GM18907 (cell line): ENCODE measurements around the gene ATMIN.

ENCODE experiments used
- ATAC-seq: cut with Tn5 transposase; IDR thresholded peaks from one replicate; pipeline ENCODE4 v1.9.1; 2021; ENCODE audit warnings: mild to moderate bottlenecking, moderate library complexity; ENCODE audit not compliant: unreplicated experiment

ATMIN gene

DNA sequence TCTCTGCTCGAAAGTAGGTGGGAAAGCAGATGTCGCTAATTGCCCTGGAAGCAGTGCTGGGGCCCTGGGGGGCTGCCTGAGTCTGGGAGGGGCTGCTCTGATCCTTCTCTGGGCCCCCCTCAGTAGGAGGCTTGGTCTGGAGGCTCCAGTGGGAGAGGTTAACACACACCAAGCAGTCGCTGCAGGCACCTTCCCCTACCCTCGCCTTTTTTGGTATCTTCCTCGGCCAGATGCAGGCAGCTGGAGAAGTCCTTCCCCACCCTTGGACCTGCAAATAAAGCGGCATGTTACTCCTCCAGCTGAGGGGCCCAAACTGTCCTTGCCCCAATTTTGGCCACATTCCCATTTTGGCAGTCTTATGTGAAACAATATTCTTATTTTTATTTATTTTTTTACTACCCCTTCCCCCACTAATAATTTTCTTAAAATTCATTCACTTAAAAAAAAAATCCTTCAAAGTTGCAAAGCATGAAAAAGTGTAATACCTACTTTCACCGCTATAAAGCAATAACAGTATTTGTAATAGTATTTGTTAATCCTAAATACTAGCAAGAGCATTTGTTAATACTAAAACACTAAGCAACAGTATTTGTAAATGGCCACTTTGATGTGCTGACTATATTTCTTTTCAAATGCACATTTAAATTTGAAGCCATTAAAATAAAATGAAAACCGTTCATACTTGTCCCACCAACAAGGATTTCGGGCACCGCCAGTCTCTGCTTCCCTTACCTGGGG, 26.4 kb downstream of the ATMIN start:
- ATAC-seq, result no peak

- no peak for ATAC-seq
Observed at GRCh38 chr16:81066681-81067080, 31.0 kb downstream of the ATMIN start.

GRCh38 chr16:81067166-81067565, 31.5 kb downstream of the ATMIN start:
- no peak for ATAC-seq

DNA sequence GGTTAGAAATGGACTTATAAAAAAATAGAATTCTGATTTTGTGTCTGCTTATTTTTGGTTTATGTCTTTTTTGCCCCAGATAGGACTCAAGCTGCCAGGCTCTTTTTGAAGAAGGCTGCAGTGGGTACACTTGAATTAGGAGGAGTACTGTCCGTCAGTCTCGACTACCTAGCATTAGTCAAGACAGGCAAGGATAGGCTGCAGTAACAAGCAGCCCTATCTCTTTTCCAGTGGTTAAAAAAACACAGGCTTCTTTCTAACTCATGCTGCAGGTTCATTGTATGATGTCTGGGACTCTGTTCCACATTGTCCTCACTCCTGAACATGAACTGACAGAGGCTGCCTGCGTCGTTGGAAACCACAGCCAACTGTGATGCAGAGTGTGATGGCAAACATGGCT, 33.4 kb downstream of the ATMIN start:
- ATAC-seq, result no peak

DNA sequence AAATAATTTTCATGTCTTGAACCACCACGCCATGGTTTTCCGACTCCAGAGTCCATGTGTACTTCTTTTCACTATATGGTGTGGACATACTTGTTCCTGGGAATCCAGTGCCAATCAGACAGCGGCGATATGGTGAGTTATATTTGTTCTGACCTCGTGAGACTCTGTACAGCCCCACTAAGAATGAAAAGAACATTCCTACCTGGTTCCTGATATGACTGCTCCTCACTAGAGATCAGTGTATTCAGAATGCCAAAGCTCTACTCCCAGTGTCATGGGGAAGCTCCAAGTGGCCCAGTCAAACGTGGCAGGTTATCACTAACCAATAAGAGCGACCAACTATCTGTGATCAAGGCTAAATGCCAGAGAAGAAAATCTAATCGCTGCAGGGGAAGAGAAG, 35.3 kb downstream of the ATMIN start:
- no peak for ATAC-seq

GRCh38 chr16:81071805-81072204, 36.2 kb downstream of the ATMIN start:
- no peak for ATAC-seq

GRCh38 chr16:81073560-81074330, 38.1 kb downstream of the ATMIN start:
- no peak for ATAC-seq

- peak; percentile 85 for ATAC-seq
Observed at GRCh38 chr16:81076566-81077075, 41.0 kb downstream of the ATMIN start.

DNA sequence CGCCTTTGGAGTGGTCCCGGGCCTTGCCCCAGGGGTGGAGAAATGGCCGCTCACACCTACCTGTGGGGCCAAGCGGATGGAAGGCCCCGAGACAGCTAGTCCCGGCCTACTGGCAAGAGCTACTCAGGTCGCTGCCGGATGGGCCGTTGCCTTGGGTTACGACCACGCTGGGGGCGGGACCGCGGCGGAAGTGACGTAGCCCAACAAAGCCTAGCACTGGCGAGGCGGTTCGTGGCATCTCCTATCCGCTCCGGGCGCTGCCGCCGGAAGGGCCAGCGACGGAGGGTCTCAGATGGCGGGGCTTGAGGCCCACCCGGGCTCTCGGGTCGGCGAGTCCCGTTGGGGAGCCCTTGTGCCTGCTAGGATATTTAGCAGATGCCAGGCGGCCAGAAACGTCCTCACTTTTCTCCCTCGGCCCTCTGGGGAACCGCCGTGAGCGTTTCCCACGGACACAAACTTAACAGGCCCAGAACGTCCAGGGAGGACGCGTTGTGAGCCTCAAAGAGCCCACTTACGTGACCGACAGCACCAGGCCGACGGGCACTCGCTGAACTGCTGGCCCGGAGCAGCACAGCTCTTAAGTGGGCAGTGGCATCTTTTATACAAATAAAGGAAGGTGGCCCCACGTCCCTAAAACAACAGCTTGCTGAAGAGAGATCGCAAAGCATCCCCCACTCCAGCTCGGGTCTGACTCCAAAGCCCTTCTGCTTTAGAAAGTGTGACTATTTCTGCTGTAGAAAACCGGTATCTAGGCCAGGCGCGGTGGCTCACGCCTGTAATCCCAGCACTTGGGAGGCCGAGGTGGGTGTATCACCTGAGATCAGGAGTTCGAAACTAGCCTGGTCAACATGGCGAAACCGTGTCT, 41.7 kb downstream of the ATMIN start, which contains the start of gene C16orf46:
C16orf46 (minus strand) TSS at position 163 of the 865 bp plus-strand sequence. CDS start 13,283 bp downstream, outside the sequence.
- peak; percentile 96 for ATAC-seq

GRCh38 chr16:81080233-81080632, 44.6 kb downstream of the ATMIN start:
- ATAC-seq, result no peak

DNA sequence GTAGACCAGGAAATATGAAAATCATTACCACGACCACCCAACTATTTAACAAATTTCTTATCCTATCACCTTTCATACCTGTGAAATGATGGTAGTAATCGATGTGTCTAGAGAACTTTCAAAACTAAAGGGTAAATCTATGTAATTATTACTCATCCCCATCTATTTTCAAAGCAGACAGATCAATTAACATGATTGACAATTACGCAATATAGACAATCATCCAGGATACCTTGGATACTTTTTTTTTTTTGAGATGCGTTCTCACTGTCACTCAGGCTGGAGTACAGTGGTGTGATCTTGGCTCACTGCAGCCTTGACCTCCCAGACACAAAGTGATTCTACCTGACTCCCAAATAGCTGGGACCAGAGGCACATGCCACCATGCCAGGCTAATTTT, 45.4 kb downstream of the ATMIN start:
- no peak for ATAC-seq

- ATAC-seq, result no peak
Observed at GRCh38 chr16:81088836-81089235, 53.2 kb downstream of the ATMIN start.

GRCh38 chr16:81094771-81095251, 59.2 kb downstream of the ATMIN start:
- ATAC-seq, result no peak

DNA sequence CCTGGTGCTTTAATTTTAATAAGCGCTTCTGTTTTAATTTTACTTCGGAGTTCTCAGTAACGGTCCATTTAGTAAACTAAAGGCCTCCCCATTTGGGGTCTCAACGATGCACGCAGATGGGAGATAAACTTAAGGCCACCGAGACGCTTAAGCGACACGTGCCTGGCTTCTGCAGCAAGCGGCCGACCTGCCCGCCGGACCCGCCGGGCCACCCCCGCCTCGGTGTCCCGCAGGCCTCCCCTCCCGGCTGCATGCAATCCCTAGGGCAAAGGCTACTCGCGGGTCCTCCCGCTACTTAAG, 60.0 kb downstream of the ATMIN start:
- no peak for ATAC-seq

GRCh38 chr16:81095953-81096714, 60.5 kb downstream of the ATMIN start, which contains the start of gene GCSH:
Gene GCSH (minus strand): TSS chr16:81096395. CDS start chr16:81096278, 117 bp downstream.
- peak; percentile 98 for ATAC-seq

DNA sequence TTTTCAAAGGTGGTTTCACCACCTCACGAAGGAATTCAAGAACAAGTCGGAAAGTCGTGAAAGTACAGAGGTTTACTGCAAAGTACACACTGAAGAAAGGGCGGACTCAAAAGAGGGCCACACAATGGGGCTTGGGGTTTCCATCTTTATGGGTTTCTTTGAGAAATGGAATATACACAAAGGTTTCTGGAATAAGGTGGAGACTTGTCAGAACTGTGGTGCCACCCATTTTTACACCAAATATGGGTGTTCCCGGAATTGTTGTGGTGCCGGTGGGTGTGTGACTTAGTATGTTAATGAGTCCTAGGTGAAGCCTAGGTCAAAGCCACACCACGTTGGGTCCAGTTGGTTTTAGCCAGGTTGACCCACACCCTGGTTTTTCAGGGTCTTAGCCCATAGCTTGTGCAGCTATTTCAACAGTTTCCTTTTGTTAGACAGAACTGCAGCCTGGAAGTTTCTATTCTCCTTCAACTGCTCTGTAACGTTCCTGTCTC, 61.1 kb downstream of the ATMIN start:
- no peak for ATAC-seq
